ENCODE results near the gene CTNND2. TPM values are rescaled to one million over a fixed set of nuclear protein-coding genes. Genes with fewer than 3 reads are reported as not detected.

The CTNND2 gene
- total RNA-seq, 2 experiments from 2014 or later, result not detected

GRCh38 chr5:11387382-11387781, 516.9 kb downstream of the CTNND2 start:
- no peak overlapping the region for H3K27ac Mint-ChIP-seq
- DNase-seq (no peak), ATAC-seq (no peak)
- H3K9me3 Mint-ChIP-seq (ENCODE audit: low read depth), result no peaks in the 10 kb centered on the region
- no peak overlapping the region for H3K4me3 Mint-ChIP-seq
- H3K27me3 Mint-ChIP-seq, result peaks cover 33% of the 10 kb centered on the region
- peaks cover 4% of the 10 kb centered on the region for H3K4me1 Mint-ChIP-seq
- peaks cover 4% of the 10 kb centered on the region for H3K36me3 Mint-ChIP-seq
- CTCF ChIA-PET, result no interaction called here

GRCh38 chr5:11386398-11386797, 517.8 kb downstream of the CTNND2 start:
- H3K4me1 Mint-ChIP-seq, result peaks cover 4% of the 10 kb centered on the region
- ATAC-seq (no peak), DNase-seq (no peak)
- H3K9me3 Mint-ChIP-seq (ENCODE audit: low read depth), result no peaks in the 10 kb centered on the region
- peaks cover 4% of the 10 kb centered on the region for H3K36me3 Mint-ChIP-seq
- no peak overlapping the region for H3K4me3 Mint-ChIP-seq
- CTCF ChIA-PET, result no interaction called here
- peaks cover 33% of the 10 kb centered on the region for H3K27me3 Mint-ChIP-seq
- no peak overlapping the region for H3K27ac Mint-ChIP-seq

- H3K9me3 Mint-ChIP-seq (ENCODE audit: low read depth), result no peaks in the 10 kb centered on the region
- no peak for DNase-seq
- H3K27ac Mint-ChIP-seq, result no peak overlapping the region
- ATAC-seq, result no peak
- peaks cover 4% of the 10 kb centered on the region for H3K36me3 Mint-ChIP-seq
- peaks cover 33% of the 10 kb centered on the region for H3K27me3 Mint-ChIP-seq
- H3K4me1 Mint-ChIP-seq, result peaks cover 4% of the 10 kb centered on the region
- CTCF ChIA-PET, result no interaction called here
- no peak overlapping the region for H3K4me3 Mint-ChIP-seq
These were observed 518.3 kb downstream of the CTNND2 start for GRCh38 chr5:11385901-11386293.

GRCh38 chr5:11385251-11385900, 518.9 kb downstream of the CTNND2 start:
- no peak overlapping the region for H3K4me3 Mint-ChIP-seq
- peaks cover 33% of the 10 kb centered on the region for H3K27me3 Mint-ChIP-seq
- H3K9me3 Mint-ChIP-seq (ENCODE audit: low read depth), result no peaks in the 10 kb centered on the region
- no peak for ATAC-seq
- CTCF ChIA-PET, result no interaction called here
- H3K27ac Mint-ChIP-seq, result no peak overlapping the region
- H3K4me1 Mint-ChIP-seq, result peaks cover 4% of the 10 kb centered on the region
- H3K36me3 Mint-ChIP-seq, result peaks cover 4% of the 10 kb centered on the region
- no peak for DNase-seq

GRCh38 chr5:11384441-11385250, 519.6 kb downstream of the CTNND2 start:
- Mint-ChIP-seq H3K4me1 (peaks cover 4% of the 10 kb centered on the region), H3K9me3 (ENCODE audit: low read depth) (no peaks in the 10 kb centered on the region), H3K27ac (no peak overlapping the region), H3K36me3 (peaks cover 4% of the 10 kb centered on the region), H3K4me3 (no peak overlapping the region), H3K27me3 (peaks cover 33% of the 10 kb centered on the region)
- CTCF ChIA-PET, result no interaction called here
- no peak for ATAC-seq
- DNase-seq, result no peak

- Mint-ChIP-seq H3K27ac (no peak overlapping the region), H3K9me3 (ENCODE audit: low read depth) (no peaks in the 10 kb centered on the region), H3K4me1 (peaks cover 4% of the 10 kb centered on the region), H3K27me3 (peaks cover 33% of the 10 kb centered on the region), H3K36me3 (peaks cover 4% of the 10 kb centered on the region), H3K4me3 (no peak overlapping the region)
- no peak for DNase-seq
- no peak for ATAC-seq
- CTCF ChIA-PET, result no interaction called here
These were observed 520.6 kb downstream of the CTNND2 start for GRCh38 chr5:11383506-11384095.

- CTCF ChIA-PET, result no interaction called here
- ATAC-seq (no peak), DNase-seq (no peak)
- Mint-ChIP-seq H3K4me3 (no peak overlapping the region), H3K27me3 (peaks cover 3% of the 10 kb centered on the region), H3K27ac (no peak overlapping the region), H3K4me1 (no peaks in the 10 kb centered on the region), H3K9me3 (ENCODE audit: low read depth) (no peaks in the 10 kb centered on the region), H3K36me3 (no peaks in the 10 kb centered on the region)
These were observed 525.8 kb downstream of the CTNND2 start for GRCh38 chr5:11378461-11378860.

- ATAC-seq (no peak), DNase-seq (no peak)
- CTCF ChIA-PET, result no interaction called here
- Mint-ChIP-seq H3K27ac (no peak overlapping the region), H3K9me3 (ENCODE audit: low read depth) (no peaks in the 10 kb centered on the region), H3K27me3 (no peaks in the 10 kb centered on the region), H3K4me3 (no peak overlapping the region), H3K36me3 (no peaks in the 10 kb centered on the region), H3K4me1 (no peaks in the 10 kb centered on the region)
These were observed 526.4 kb downstream of the CTNND2 start for GRCh38 chr5:11377896-11378295.

GRCh38 chr5:11372191-11372590, 532.1 kb downstream of the CTNND2 start:
- no peak overlapping the region for H3K4me3 Mint-ChIP-seq
- no peak for ATAC-seq
- CTCF ChIA-PET, result no interaction called here
- no peaks in the 10 kb centered on the region for H3K4me1 Mint-ChIP-seq
- no peak for DNase-seq
- no peaks in the 10 kb centered on the region for H3K9me3 Mint-ChIP-seq (ENCODE audit: low read depth)
- H3K36me3 Mint-ChIP-seq, result no peaks in the 10 kb centered on the region
- H3K27me3 Mint-ChIP-seq, result no peaks in the 10 kb centered on the region
- no peak overlapping the region for H3K27ac Mint-ChIP-seq

GRCh38 chr5:11371021-11371420, 533.2 kb downstream of the CTNND2 start:
- CTCF ChIA-PET, result no interaction called here
- H3K9me3 Mint-ChIP-seq (ENCODE audit: low read depth), result no peaks in the 10 kb centered on the region
- H3K4me3 Mint-ChIP-seq, result no peak overlapping the region
- ATAC-seq (no peak), DNase-seq (no peak)
- no peak overlapping the region for H3K27ac Mint-ChIP-seq
- no peaks in the 10 kb centered on the region for H3K27me3 Mint-ChIP-seq
- H3K36me3 Mint-ChIP-seq, result no peaks in the 10 kb centered on the region
- no peaks in the 10 kb centered on the region for H3K4me1 Mint-ChIP-seq

- ATAC-seq (no peak), DNase-seq (no peak)
- Mint-ChIP-seq H3K4me1 (no peaks in the 10 kb centered on the region), H3K4me3 (no peak overlapping the region), H3K27me3 (no peaks in the 10 kb centered on the region), H3K27ac (no peak overlapping the region), H3K9me3 (ENCODE audit: low read depth) (peaks cover 3% of the 10 kb centered on the region), H3K36me3 (no peaks in the 10 kb centered on the region)
- CTCF ChIA-PET, result no interaction called here
These were observed 539.7 kb downstream of the CTNND2 start for GRCh38 chr5:11364531-11364930.

GRCh38 chr5:11363631-11364178, 540.5 kb downstream of the CTNND2 start:
- Mint-ChIP-seq H3K4me1 (no peaks in the 10 kb centered on the region), H3K27me3 (no peaks in the 10 kb centered on the region)

GRCh38 chr5:11361768-11362167, 542.5 kb downstream of the CTNND2 start:
- peaks cover 3% of the 10 kb centered on the region for H3K9me3 Mint-ChIP-seq (ENCODE audit: low read depth)
- no peak overlapping the region for H3K27ac Mint-ChIP-seq
- no peaks in the 10 kb centered on the region for H3K27me3 Mint-ChIP-seq

More at GRCh38 chr5:11363631-11364178, 540.5 kb downstream of the CTNND2 start:
- Mint-ChIP-seq H3K36me3 (no peaks in the 10 kb centered on the region), H3K4me3 (no peak overlapping the region), H3K9me3 (ENCODE audit: low read depth) (peaks cover 3% of the 10 kb centered on the region), H3K27ac (no peak overlapping the region)
- DNase-seq (no peak), ATAC-seq (no peak)
- CTCF ChIA-PET, result no interaction called here

GRCh38 chr5:11357928-11358327, 546.3 kb downstream of the CTNND2 start:
- no peak overlapping the region for H3K27ac Mint-ChIP-seq
- no peaks in the 10 kb centered on the region for H3K36me3 Mint-ChIP-seq
- no peaks in the 10 kb centered on the region for H3K4me1 Mint-ChIP-seq
- ATAC-seq, result no peak
- CTCF ChIA-PET, result no interaction called here
- no peaks in the 10 kb centered on the region for H3K27me3 Mint-ChIP-seq
- no peak for DNase-seq
- H3K9me3 Mint-ChIP-seq (ENCODE audit: low read depth), result peaks cover 3% of the 10 kb centered on the region
- no peak overlapping the region for H3K4me3 Mint-ChIP-seq

More at GRCh38 chr5:11361768-11362167, 542.5 kb downstream of the CTNND2 start:
- no peak for DNase-seq
- Mint-ChIP-seq H3K4me3 (no peak overlapping the region), H3K36me3 (no peaks in the 10 kb centered on the region), H3K4me1 (no peaks in the 10 kb centered on the region)
- CTCF ChIA-PET, result no interaction called here
- no peak for ATAC-seq

Data from activated CD8-positive, alpha-beta memory T cell treated with anti-CD3 and anti-CD28 coated beads, Interleukin-2, amount 10 ng/mL, durations not matched to agents 7 days and 5 days (primary cell).